GM12873 (cell line): Measurements from ENCODE around the gene CLIC6.

Experiments
- CTCF ChIP-seq: IDR thresholded peaks from 2 replicates; pipeline ENCODE4 v1.5.1; 2012; ENCODE audit warnings: low read depth, mild to moderate bottlenecking, moderate library complexity, low read length, control low read depth; ENCODE audit not compliant: insufficient read depth; ENCODE audit errors: missing control alignments

CLIC6 gene

GRCh38 chr21:34761758-34762330, 93.0 kb downstream of the CLIC6 start:
- TF ChIP-seq CTCF, result no peak

- no peak for TF ChIP-seq CTCF
These were observed 94.0 kb downstream of the CLIC6 start for GRCh38 chr21:34762786-34763185.

- TF ChIP-seq CTCF, result no peak
These were observed 96.0 kb downstream of the CLIC6 start for GRCh38 chr21:34764715-34765284.

- TF ChIP-seq CTCF, result no peak
These were observed 96.8 kb downstream of the CLIC6 start for GRCh38 chr21:34765619-34766018.

- no peak for TF ChIP-seq CTCF
These were observed 98.1 kb downstream of the CLIC6 start for GRCh38 chr21:34766862-34767261.
